Measurements from ENCODE around the gene RLN3.

The RLN3 gene

GRCh38 chr19:13981467-13981866 is 46.5 kb upstream of the RLN3 start:
- no peak for TF ChIP-seq CTCF (IDR thresholded peaks at IDR 0.05; ENCODE audit: low read depth, low read length, missing control alignments)
- no peak overlapping the region for H3K4me3 ChIP-seq (replicated peaks; ENCODE audit: low read depth, low read length)
- DNase-seq (ENCODE audit: extremely low read depth, low read depth), result no peak

GRCh38 chr19:13981988-13982501 is 45.9 kb upstream of the RLN3 start:
- no peak overlapping the region for H3K4me3 ChIP-seq (replicated peaks; ENCODE audit: low read depth, low read length)
- DNase-seq (ENCODE audit: extremely low read depth, low read depth), result no peak
- no peak for TF ChIP-seq CTCF (IDR thresholded peaks at IDR 0.05; ENCODE audit: low read depth, low read length, missing control alignments)

GRCh38 chr19:13982773-13983172 is 45.2 kb upstream of the RLN3 start:
- H3K4me3 ChIP-seq (replicated peaks; ENCODE audit: low read depth, low read length), result no peak overlapping the region
- no peak for DNase-seq (ENCODE audit: extremely low read depth, low read depth)
- no peak for TF ChIP-seq CTCF (IDR thresholded peaks at IDR 0.05; ENCODE audit: low read depth, low read length, missing control alignments)

GRCh38 chr19:13983213-13983889 is 44.6 kb upstream of the RLN3 start:
- H3K4me3 ChIP-seq (replicated peaks; ENCODE audit: low read depth, low read length), result no peak overlapping the region
- TF ChIP-seq CTCF (IDR thresholded peaks at IDR 0.05; ENCODE audit: low read depth, low read length, missing control alignments), result no peak
- DNase-seq (ENCODE audit: extremely low read depth, low read depth), result no peak

GRCh38 chr19:13984186-13984585 is 43.8 kb upstream of the RLN3 start:
- no peak overlapping the region for H3K4me3 ChIP-seq (replicated peaks; ENCODE audit: low read depth, low read length)
- DNase-seq (ENCODE audit: extremely low read depth, low read depth), result no peak
- TF ChIP-seq CTCF (IDR thresholded peaks at IDR 0.05; ENCODE audit: low read depth, low read length, missing control alignments), result no peak

- DNase-seq (ENCODE audit: extremely low read depth, low read depth), result no peak
- no peak overlapping the region for H3K4me3 ChIP-seq (replicated peaks; ENCODE audit: low read depth, low read length)
- no peak for TF ChIP-seq CTCF (IDR thresholded peaks at IDR 0.05; ENCODE audit: low read depth, low read length, missing control alignments)
Measured at GRCh38 chr19:13984875-13985741, 42.8 kb upstream of the RLN3 start.
